ENCODE results near the gene PIK3CB. TPM values are rescaled to one million over a fixed set of nuclear protein-coding genes. Genes with fewer than 3 reads are reported as not detected.

The PIK3CB gene
- total RNA-seq, 2 donors from 2014 or later, result 20.6 to 32.0 TPM

- Histone ChIP-seq H3K4me1 (ENCODE audit: control insufficient read depth in 1 of 2, low read depth in 2 of 2) (no peaks in the 10 kb centered on the region), H3K4me3 (no peak overlapping the region), H3K9me3 (no peaks in the 10 kb centered on the region), H3K36me3 (no peaks in the 10 kb centered on the region), H3K27ac (no peak overlapping the region), H3K27me3 (replicated peaks; ENCODE audit: insufficient read depth) (no peaks in the 10 kb centered on the region)
- ATAC-seq (ENCODE audit: insufficient number of reproducible peaks, low FRiP score, low read depth) (no peak), DNase-seq (ENCODE audit: low spot score) (no peak)
- TF ChIP-seq, protein P1, sequence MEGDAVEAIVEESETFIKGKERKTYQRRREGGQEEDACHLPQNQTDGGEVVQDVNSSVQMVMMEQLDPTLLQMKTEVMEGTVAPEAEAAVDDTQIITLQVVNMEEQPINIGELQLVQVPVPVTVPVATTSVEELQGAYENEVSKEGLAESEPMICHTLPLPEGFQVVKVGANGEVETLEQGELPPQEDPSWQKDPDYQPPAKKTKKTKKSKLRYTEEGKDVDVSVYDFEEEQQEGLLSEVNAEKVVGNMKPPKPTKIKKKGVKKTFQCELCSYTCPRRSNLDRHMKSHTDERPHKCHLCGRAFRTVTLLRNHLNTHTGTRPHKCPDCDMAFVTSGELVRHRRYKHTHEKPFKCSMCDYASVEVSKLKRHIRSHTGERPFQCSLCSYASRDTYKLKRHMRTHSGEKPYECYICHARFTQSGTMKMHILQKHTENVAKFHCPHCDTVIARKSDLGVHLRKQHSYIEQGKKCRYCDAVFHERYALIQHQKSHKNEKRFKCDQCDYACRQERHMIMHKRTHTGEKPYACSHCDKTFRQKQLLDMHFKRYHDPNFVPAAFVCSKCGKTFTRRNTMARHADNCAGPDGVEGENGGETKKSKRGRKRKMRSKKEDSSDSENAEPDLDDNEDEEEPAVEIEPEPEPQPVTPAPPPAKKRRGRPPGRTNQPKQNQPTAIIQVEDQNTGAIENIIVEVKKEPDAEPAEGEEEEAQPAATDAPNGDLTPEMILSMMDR (IDR thresholded peaks at IDR 0.05), result no peak
Observed at GRCh38 chr3:138863776-138864113, 29.0 kb upstream of the PIK3CB start.

DNA sequence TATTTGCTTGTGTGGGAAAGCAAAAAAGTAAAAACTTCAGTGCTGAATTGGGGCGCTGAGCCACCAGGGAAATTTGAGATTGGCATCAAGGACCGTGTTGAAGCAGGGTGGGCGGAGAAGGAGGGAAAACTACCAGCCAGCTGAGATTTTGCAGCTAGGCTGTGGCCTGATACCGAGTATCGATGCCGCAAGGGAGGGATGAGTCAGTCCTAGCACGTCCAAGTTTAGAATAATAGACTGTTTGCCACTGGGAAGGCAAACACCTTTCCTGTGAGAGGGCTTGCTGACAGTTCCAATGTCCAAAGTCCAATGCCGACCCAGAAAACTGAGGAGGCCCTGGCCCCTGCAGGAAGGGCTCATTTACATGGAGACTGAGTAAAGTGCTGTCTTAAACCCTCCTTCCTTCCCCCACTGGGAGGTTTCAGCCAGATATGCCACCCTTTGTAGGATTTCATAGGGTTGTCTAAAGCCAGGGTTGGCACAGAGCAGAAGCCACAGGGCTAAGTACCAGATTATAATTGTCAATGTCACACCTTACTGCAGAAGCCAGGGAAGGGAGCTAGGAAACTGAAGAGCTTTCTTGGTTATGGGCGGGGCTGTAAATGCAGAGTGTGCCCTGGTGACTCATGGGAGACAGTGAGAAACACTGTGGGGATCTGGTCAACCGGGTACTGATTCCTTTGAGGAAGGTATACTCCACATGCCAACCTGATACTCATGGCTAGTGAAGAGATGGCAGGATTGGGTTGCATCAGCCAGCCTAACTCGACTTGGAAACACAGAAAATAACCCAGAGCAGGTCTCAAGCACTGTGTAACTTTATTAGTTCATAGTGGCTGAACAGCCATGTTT, 28.4 kb upstream of the PIK3CB start:
- H3K27ac ChIP-seq, result no peak overlapping the region
- TF ChIP-seq, protein P1 (IDR thresholded peaks at IDR 0.05), result no peak
- H3K4me1 ChIP-seq (ENCODE audit: control insufficient read depth in 1 of 2, low read depth in 2 of 2), result no peaks in the 10 kb centered on the region
- H3K4me3 ChIP-seq, result peak overlapping the region; percentile 12
- DNase-seq (ENCODE audit: low spot score) (no peak), ATAC-seq (ENCODE audit: insufficient number of reproducible peaks, low FRiP score, low read depth) (no peak)
- no peaks in the 10 kb centered on the region for H3K36me3 ChIP-seq
- H3K9me3 ChIP-seq, result no peaks in the 10 kb centered on the region
- H3K27me3 ChIP-seq (replicated peaks; ENCODE audit: insufficient read depth), result no peaks in the 10 kb centered on the region

DNA sequence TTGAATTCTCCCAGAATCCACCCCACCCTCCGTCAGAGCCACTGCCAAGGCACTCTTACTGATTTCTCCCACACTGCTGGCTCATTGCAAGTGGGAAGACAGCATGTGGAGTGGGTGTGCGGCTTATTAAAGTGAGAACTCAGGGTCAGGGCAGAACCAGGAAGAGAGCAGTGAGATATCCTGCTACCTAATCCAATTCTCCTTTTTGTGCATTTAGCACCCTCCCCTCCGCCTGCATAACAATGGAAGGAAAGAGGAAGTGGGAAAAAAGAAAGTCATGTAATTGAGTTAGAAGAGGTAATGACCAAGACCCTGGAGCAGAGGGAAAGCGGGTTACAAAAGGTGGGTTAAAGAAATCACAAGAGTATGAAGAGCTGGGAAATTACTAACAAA, 27.8 kb upstream of the PIK3CB start:
- Histone ChIP-seq H3K27me3 (replicated peaks; ENCODE audit: insufficient read depth) (no peaks in the 10 kb centered on the region), H3K4me1 (ENCODE audit: control insufficient read depth in 1 of 2, low read depth in 2 of 2) (no peaks in the 10 kb centered on the region), H3K9me3 (no peaks in the 10 kb centered on the region), H3K27ac (no peak overlapping the region), H3K4me3 (peak overlapping the region; percentile 12), H3K36me3 (no peaks in the 10 kb centered on the region)
- TF ChIP-seq, protein P1 (IDR thresholded peaks at IDR 0.05), result no peak
- ATAC-seq (ENCODE audit: insufficient number of reproducible peaks, low FRiP score, low read depth) (no peak), DNase-seq (ENCODE audit: low spot score) (no peak)

DNA sequence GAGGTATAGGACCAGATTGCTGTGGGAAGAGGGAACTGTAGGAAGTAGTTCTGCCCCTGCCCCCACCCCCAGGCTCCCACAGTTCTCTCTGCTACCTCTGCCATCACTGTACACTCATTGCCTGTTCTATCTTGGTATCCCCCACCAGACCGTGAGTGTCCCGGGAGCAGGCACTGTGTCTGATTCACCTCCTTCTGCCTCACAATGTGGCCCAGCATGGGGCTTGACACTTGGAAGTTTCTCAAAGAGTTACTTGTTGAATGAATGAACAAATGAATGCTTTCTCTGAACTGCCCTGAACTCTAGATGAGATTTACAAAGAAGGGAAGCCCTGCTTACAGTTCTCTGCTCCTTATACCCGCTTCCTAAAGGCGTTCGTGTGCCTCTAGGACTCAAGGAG, 27.1 kb upstream of the PIK3CB start:
- Histone ChIP-seq H3K9me3 (no peaks in the 10 kb centered on the region), H3K4me1 (ENCODE audit: control insufficient read depth in 1 of 2, low read depth in 2 of 2) (no peaks in the 10 kb centered on the region), H3K4me3 (no peak overlapping the region), H3K27ac (no peak overlapping the region), H3K36me3 (no peaks in the 10 kb centered on the region), H3K27me3 (replicated peaks; ENCODE audit: insufficient read depth) (no peaks in the 10 kb centered on the region)
- TF ChIP-seq, protein P1 (IDR thresholded peaks at IDR 0.05), result no peak
- ATAC-seq (ENCODE audit: insufficient number of reproducible peaks, low FRiP score, low read depth) (no peak), DNase-seq (ENCODE audit: low spot score) (no peak)

DNA sequence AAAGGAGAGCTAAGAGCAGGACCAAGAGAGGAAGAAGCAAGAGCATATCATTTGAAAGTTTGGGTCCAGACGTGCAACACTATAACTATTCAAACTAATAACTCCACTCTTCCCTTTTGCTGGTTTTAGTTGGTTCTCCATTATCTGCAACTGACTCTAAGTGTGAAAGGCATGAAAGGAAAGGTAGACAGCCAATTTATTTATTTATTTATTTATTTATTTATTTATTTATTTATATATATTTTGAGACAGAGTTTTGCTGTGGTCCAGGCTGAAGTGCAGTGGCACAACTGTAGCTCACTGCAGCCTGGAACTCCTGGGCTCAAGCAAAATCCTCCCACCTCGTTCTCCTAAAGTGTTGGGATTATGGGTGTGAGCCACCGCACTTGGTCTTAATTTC, 22.1 kb upstream of the PIK3CB start:
- Histone ChIP-seq H3K27ac (no peak overlapping the region), H3K9me3 (no peaks in the 10 kb centered on the region), H3K4me3 (no peak overlapping the region), H3K27me3 (replicated peaks; ENCODE audit: insufficient read depth) (no peaks in the 10 kb centered on the region), H3K4me1 (ENCODE audit: control insufficient read depth in 1 of 2, low read depth in 2 of 2) (no peaks in the 10 kb centered on the region), H3K36me3 (no peaks in the 10 kb centered on the region)
- DNase-seq (ENCODE audit: low spot score) (no peak), ATAC-seq (ENCODE audit: insufficient number of reproducible peaks, low FRiP score, low read depth) (no peak)
- TF ChIP-seq, protein P1 (IDR thresholded peaks at IDR 0.05), result no peak

Measured in thoracic aorta (tissue), 2 donors.